ENCODE results near the gene VIM. TPM values are rescaled to one million over a fixed set of nuclear protein-coding genes. Genes with fewer than 3 reads are reported as not detected.

Gene VIM
- total RNA-seq, 2 experiments from 2014 or later, result 0.88 to 3.4 TPM

GRCh38 chr10:17195083-17195482 is 33.0 kb upstream of the VIM start:
- TF ChIP-seq EZH2phosphoT487 (IDR thresholded peaks at IDR 0.05; ENCODE audit: borderline replicate concordance, low read depth, low read length), result no peak
- TF ChIP-seq CTCF (conservative IDR thresholded peaks at IDR 0.05; ENCODE audit: low read length), result no peak
- ChIA-PET POLR2A (no interaction called here), CTCF (ENCODE audit: unreplicated experiment) (no interaction called here)
- Histone ChIP-seq H3K27ac (ENCODE audit: low read depth, low read length, poor library complexity, severe bottlenecking) (no peak overlapping the region), H4K20me1 (ENCODE audit: insufficient read depth, low read length) (no peaks in the 10 kb centered on the region), H3K9me3 (ENCODE audit: low read length) (no peaks in the 10 kb centered on the region), H2AFZ (ENCODE audit: low read length) (no peak overlapping the region), H3K4me3 (ENCODE audit: low read depth, low read length, poor library complexity, severe bottlenecking) (no peak overlapping the region), H3K9me2 (ENCODE audit: insufficient read depth, low read length) (no peaks in the 10 kb centered on the region), H3K36me3 (ENCODE audit: insufficient read depth, low read length) (no peaks in the 10 kb centered on the region), H3K79me2 (ENCODE audit: insufficient read depth, low read depth, low read length) (peaks cover 17% of the 10 kb centered on the region; the same call in 1 of the 2 replicates), H3K4me2 (ENCODE audit: low read length) (no peak overlapping the region), H3K4me1 (ENCODE audit: insufficient read depth, low read length, poor library complexity, severe bottlenecking) (peaks cover 9% of the 10 kb centered on the region)
- BruUV-seq (replicated peaks), result no TSS peak
- DNase-seq (ENCODE audit: low spot score), result no peak
- intact Hi-C loops (cut with micrococcal nuclease; ENCODE audit: unreplicated experiment), result no loop called here

GRCh38 chr10:17196045-17196444 is 32.0 kb upstream of the VIM start:
- no peaks in the 10 kb centered on the region for H3K36me3 ChIP-seq (ENCODE audit: insufficient read depth, low read length)
- H3K4me2 ChIP-seq (ENCODE audit: low read length), result no peak overlapping the region
- peaks cover 13% of the 10 kb centered on the region for H3K4me1 ChIP-seq (ENCODE audit: insufficient read depth, low read length, poor library complexity, severe bottlenecking)
- CTCF ChIA-PET (ENCODE audit: unreplicated experiment), result no interaction called here
- no peak overlapping the region for H2AFZ ChIP-seq (ENCODE audit: low read length)
- intact Hi-C loops (cut with micrococcal nuclease; ENCODE audit: unreplicated experiment), result no loop called here
- no peak for DNase-seq (ENCODE audit: low spot score)
- H3K9me3 ChIP-seq (ENCODE audit: low read length), result no peaks in the 10 kb centered on the region
- POLR2A ChIA-PET, result no interaction called here
- H4K20me1 ChIP-seq (ENCODE audit: insufficient read depth, low read length), result no peaks in the 10 kb centered on the region
- BruUV-seq (replicated peaks), result no TSS peak
- no peak overlapping the region for H3K4me3 ChIP-seq (ENCODE audit: low read depth, low read length, poor library complexity, severe bottlenecking)
- no peak overlapping the region for H3K27ac ChIP-seq (ENCODE audit: low read depth, low read length, poor library complexity, severe bottlenecking)
- H3K9me2 ChIP-seq (ENCODE audit: insufficient read depth, low read length), result no peaks in the 10 kb centered on the region
- peaks cover 27% of the 10 kb centered on the region; the same call in 1 of the 2 replicates for H3K79me2 ChIP-seq (ENCODE audit: insufficient read depth, low read depth, low read length)
- no peak for TF ChIP-seq EZH2phosphoT487 (IDR thresholded peaks at IDR 0.05; ENCODE audit: borderline replicate concordance, low read depth, low read length)

- CTCF ChIA-PET (ENCODE audit: unreplicated experiment), result no interaction called here
- H3K36me3 ChIP-seq (ENCODE audit: insufficient read depth, low read length), result no peaks in the 10 kb centered on the region
Observed at GRCh38 chr10:17196573-17196972, 31.5 kb upstream of the VIM start.

More at GRCh38 chr10:17196573-17196972, 31.5 kb upstream of the VIM start:
- Histone ChIP-seq H3K4me1 (ENCODE audit: insufficient read depth, low read length, poor library complexity, severe bottlenecking) (peaks cover 13% of the 10 kb centered on the region), H3K4me2 (ENCODE audit: low read length) (no peak overlapping the region), H3K9me3 (ENCODE audit: low read length) (no peaks in the 10 kb centered on the region), H3K79me2 (ENCODE audit: insufficient read depth, low read depth, low read length) (peaks cover 27% of the 10 kb centered on the region; the same call in 1 of the 2 replicates), H3K4me3 (ENCODE audit: low read depth, low read length, poor library complexity, severe bottlenecking) (no peak overlapping the region), H3K27ac (ENCODE audit: low read depth, low read length, poor library complexity, severe bottlenecking) (no peak overlapping the region), H2AFZ (ENCODE audit: low read length) (no peak overlapping the region), H4K20me1 (ENCODE audit: insufficient read depth, low read length) (no peaks in the 10 kb centered on the region), H3K9me2 (ENCODE audit: insufficient read depth, low read length) (no peaks in the 10 kb centered on the region)
- DNase-seq (ENCODE audit: low spot score), result no peak
- POLR2A ChIA-PET, result no interaction called here
- no TSS peak for BruUV-seq (replicated peaks)
- intact Hi-C loops (cut with micrococcal nuclease; ENCODE audit: unreplicated experiment), result no loop called here
- no peak for TF ChIP-seq EZH2phosphoT487 (IDR thresholded peaks at IDR 0.05; ENCODE audit: borderline replicate concordance, low read depth, low read length)
- TF ChIP-seq CTCF (conservative IDR thresholded peaks at IDR 0.05; ENCODE audit: low read length), result no peak
